OCI-LY7 (cell line): Measurements from ENCODE around the gene MKKS. TPM values are rescaled to one million over a fixed set of nuclear protein-coding genes. Genes with fewer than 3 reads are reported as not detected.

Experiments
- BruUV-seq: library from RNA; stranded (reverse); fragments of 400-500 nt; replicated peaks from 2 replicates; lab custom pipeline; 2021; lab: Mats Ljungman, UMichigan
- CTCF ChIA-PET: fragments of 300-600 bp; sonication (Branson Sonifier 250); formaldehyde crosslinking; loops from one replicate; lab custom pipeline; 2022; ENCODE audit warnings: antibody characterized with exemption; ENCODE audit not compliant: unreplicated experiment; lab: Charles Lee
- POLR2A ChIA-PET: fragments of 300-600 bp; sonication (Branson Sonifier 250); formaldehyde crosslinking; loops from one replicate; lab custom pipeline; 2022; ENCODE audit warnings: antibody characterized with exemption; lab: Charles Lee
- DNase-seq: peaks from one replicate; pipeline ENCODE4 v3.0.0-alpha.2; 2015; ENCODE audit warnings: low spot score
- H2AFZ ChIP-seq: fragments of 200-600 bp; sonication (generic), shearing (Covaris generic); 2 replicates; pipeline ENCODE4 v1.6.1; 2014; ENCODE audit warnings: mild to moderate bottlenecking, antibody characterized with exemption, low read length, moderate library complexity
- H3K27ac ChIP-seq: fragments of 200-600 bp; sonication (generic); 2 replicates; pipeline ENCODE4 v1.5.1; 2014; ENCODE audit warnings: mixed run types, low read depth, mild to moderate bottlenecking, moderate library complexity, low read length, inconsistent platforms; ENCODE audit not compliant: poor library complexity, severe bottlenecking
- H3K36me3 ChIP-seq: fragments of 200-600 bp; sonication (generic); 2 replicates; pipeline ENCODE4 v1.6.1; 2014; ENCODE audit warnings: mild to moderate bottlenecking, antibody characterized with exemption, low read length, moderate library complexity, mixed read lengths; ENCODE audit not compliant: insufficient read depth
- H3K4me1 ChIP-seq: fragments of 200-600 bp; sonication (generic); 2 replicates; pipeline ENCODE4 v1.5.1; 2014; ENCODE audit warnings: mild to moderate bottlenecking, low read length; ENCODE audit not compliant: insufficient read depth, poor library complexity, severe bottlenecking
- H3K4me2 ChIP-seq: fragments of 200-600 bp; sonication (generic); 2 replicates; pipeline ENCODE4 v1.6.1; 2014; ENCODE audit warnings: mild to moderate bottlenecking, low read length
- H3K4me3 ChIP-seq: fragments of 200-600 bp; sonication (generic); 2 replicates; pipeline ENCODE4 v1.5.1; 2014; ENCODE audit warnings: mild to moderate bottlenecking, low read depth, low read length; ENCODE audit not compliant: poor library complexity, severe bottlenecking
- H3K79me2 ChIP-seq: fragments of 200-600 bp; sonication (generic); 2 replicates; pipeline ENCODE4 v1.6.1; 2016; ENCODE audit warnings: low read depth, mild to moderate bottlenecking, low read length, moderate library complexity, mixed read lengths; ENCODE audit not compliant: insufficient read depth
- H3K9me2 ChIP-seq: fragments of 200-600 bp; sonication (generic); 2 replicates; pipeline ENCODE4 v1.6.1; 2016; ENCODE audit warnings: mild to moderate bottlenecking, low read length, mixed read lengths; ENCODE audit not compliant: insufficient read depth
- H3K9me3 ChIP-seq: fragments of 200-600 bp; sonication (generic); 2 replicates; pipeline ENCODE4 v1.6.1; 2014; ENCODE audit warnings: mild to moderate bottlenecking, mixed run types, low read length, mixed read lengths
- H4K20me1 ChIP-seq: fragments of 200-600 bp; sonication (generic); 2 replicates; pipeline ENCODE4 v1.6.1; 2014; ENCODE audit warnings: mild to moderate bottlenecking, antibody characterized with exemption, low read length, moderate library complexity, mixed read lengths; ENCODE audit not compliant: insufficient read depth
- CTCF ChIP-seq: fragments of 200-600 bp; sonication (generic); conservative IDR thresholded peaks from 2 replicates; pipeline ENCODE4 v1.5.1; 2014; ENCODE audit warnings: mild to moderate bottlenecking, antibody characterized with exemption, low read length, moderate library complexity, mixed read lengths
- EZH2phosphoT487 ChIP-seq: fragments of 200-600 bp; sonication (generic); IDR thresholded peaks from 2 replicates; pipeline ENCODE4 v1.6.1; 2018; ENCODE audit warnings: low read depth, borderline replicate concordance, mild to moderate bottlenecking, mixed run types, antibody characterized with exemption, low read length, moderate library complexity, mixed read lengths
- intact Hi-C: fragments of 100-400 bp; cut with micrococcal nuclease; formaldehyde crosslinking; loops from one replicate; pipeline ENCODE4 v1.10.0; 2022; ENCODE audit not compliant: unreplicated experiment
- total RNA-seq, 2 experiments: library from RNA; depleted of rRNA in 1 of 2; stranded (reverse); fragments of >200 nt in 1 of 2; shearing (Covaris generic) in 1 of 2; gene quantifications; 2 replicates each; pipeline ENCODE4 v1.2.3, GENCODE V29; 2014 to 2022

MKKS gene
- total RNA-seq, 2 experiments from 2014 or later = 1.0 to 5.6 TPM

DNA sequence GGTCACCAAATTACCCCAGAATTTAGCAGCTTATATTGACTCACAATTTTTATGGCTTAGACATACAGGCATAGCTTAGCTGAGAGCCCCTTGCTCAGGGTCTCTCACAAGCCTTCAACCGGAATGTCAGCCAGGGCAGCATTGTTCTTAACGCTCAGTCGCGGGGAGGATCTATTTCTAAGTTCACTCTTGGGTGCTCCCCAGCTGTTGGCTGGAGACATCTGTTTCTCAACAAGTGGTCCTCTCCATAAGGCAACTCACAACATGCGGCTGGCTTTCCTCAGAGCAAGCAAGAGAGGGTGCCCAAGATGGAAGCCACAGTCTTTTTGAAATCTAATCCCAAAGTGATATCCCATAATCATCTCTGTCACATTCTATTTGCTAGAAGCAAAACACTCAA, 47.7 kb upstream of the MKKS start:
- no peak for DNase-seq
- Histone ChIP-seq H3K27ac (no peak overlapping the region), H3K4me2 (no peak overlapping the region), H3K9me3 (no peaks in the 10 kb centered on the region), H2AFZ (no peak overlapping the region), H3K79me2 (no peaks in the 10 kb centered on the region), H3K4me3 (no peak overlapping the region), H3K36me3 (no peaks in the 10 kb centered on the region), H3K4me1 (peaks cover 4% of the 10 kb centered on the region), H4K20me1 (no peaks in the 10 kb centered on the region), H3K9me2 (no peaks in the 10 kb centered on the region)
- ChIA-PET CTCF (no interaction called here), POLR2A (no interaction called here)
- no peak for TF ChIP-seq EZH2phosphoT487
- BruUV-seq = no TSS peak
- intact Hi-C loops = no loop called here

DNA sequence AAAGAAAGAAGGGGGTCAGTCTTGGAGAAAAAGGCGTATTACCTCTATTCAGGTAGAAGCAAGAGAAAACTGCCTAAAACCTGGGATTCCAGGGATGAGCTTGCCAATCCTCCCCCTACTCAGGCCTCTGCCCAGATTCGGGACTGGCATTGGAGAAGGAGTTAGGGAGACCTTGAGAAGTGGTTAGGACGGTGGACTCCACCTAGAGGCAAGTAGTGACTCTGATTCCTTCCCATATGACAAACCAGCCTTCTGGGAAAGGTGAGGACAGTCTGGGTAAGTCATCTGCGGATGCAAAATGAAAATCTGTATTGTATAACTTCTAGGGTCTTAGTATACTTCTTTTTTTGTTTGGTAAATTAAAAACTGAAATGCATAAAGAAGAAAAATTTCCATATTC, 44.9 kb upstream of the MKKS start:
- H3K79me2 ChIP-seq = no peaks in the 10 kb centered on the region
- H3K4me2 ChIP-seq = no peak overlapping the region
- H4K20me1 ChIP-seq = peaks cover 3% of the 10 kb centered on the region; the same call in 1 of the 2 replicates
- CTCF ChIA-PET = no interaction called here
- no peaks in the 10 kb centered on the region for H3K36me3 ChIP-seq
- no peak for TF ChIP-seq CTCF
- TF ChIP-seq EZH2phosphoT487 = no peak
- no TSS peak for BruUV-seq
- no peaks in the 10 kb centered on the region for H3K9me3 ChIP-seq
- H3K4me1 ChIP-seq = peaks cover 19% of the 10 kb centered on the region
- POLR2A ChIA-PET = interaction anchor here (1.4 kb wide), 2 partner anchors 10 to 20 kb away, joined by 3 to 4 read pairs; no protein-coding TSS in a partner anchor
- intact Hi-C loops = loop anchor here (5.0 kb wide), 1 partner anchor 193 kb away; the partner anchor contains the start of gene JAG1
- H3K9me2 ChIP-seq = no peaks in the 10 kb centered on the region
- no peak overlapping the region for H3K4me3 ChIP-seq
- H2AFZ ChIP-seq = no peak overlapping the region
- no peak for DNase-seq
- H3K27ac ChIP-seq = no peak overlapping the region

DNA sequence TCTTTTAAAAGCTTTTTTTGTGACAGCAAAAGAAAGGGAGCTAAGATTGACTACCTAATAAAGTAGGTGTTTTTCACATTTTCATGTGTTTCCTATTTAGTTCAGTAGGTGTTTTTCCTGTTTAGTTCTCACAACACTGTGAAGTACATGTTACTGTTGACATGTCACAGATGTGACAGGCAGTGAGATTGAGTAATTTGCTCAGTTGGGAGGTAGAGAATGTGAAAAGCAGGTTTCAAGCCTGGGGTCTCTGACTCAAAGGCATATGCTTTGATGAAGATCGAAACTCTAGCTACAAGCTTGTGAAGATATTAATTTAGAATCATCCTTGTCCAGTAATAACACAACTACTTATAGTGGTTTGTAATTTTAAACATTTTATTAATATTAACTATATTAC, 44.2 kb upstream of the MKKS start:
- no TSS peak for BruUV-seq
- Histone ChIP-seq H3K4me3 (no peak overlapping the region), H3K9me3 (no peaks in the 10 kb centered on the region), H2AFZ (no peak overlapping the region), H4K20me1 (peaks cover 3% of the 10 kb centered on the region; the same call in 1 of the 2 replicates), H3K27ac (no peak overlapping the region), H3K9me2 (no peaks in the 10 kb centered on the region), H3K4me1 (peaks cover 19% of the 10 kb centered on the region), H3K4me2 (no peak overlapping the region), H3K79me2 (no peaks in the 10 kb centered on the region), H3K36me3 (no peaks in the 10 kb centered on the region)
- intact Hi-C loops = loop anchor here (5.0 kb wide), 1 partner anchor 194 kb away; the partner anchor contains the start of gene JAG1
- no peak for DNase-seq
- TF ChIP-seq CTCF (no peak), EZH2phosphoT487 (no peak)
- CTCF ChIA-PET = interaction anchor here (0.6 kb wide), 1 partner anchor 12 kb away, joined by 3 read pairs; no protein-coding TSS in a partner anchor
- POLR2A ChIA-PET = interaction anchor here (0.5 to 1.4 kb wide), 3 partner anchors 10 to 179 kb away, joined by 3 to 5 read pairs (median 4); no protein-coding TSS in a partner anchor
